BJ (cell line): ENCODE results near the gene HCRTR1. TPM values are rescaled to one million over a fixed set of nuclear protein-coding genes. Genes with fewer than 3 reads are reported as not detected.

Experiments
- CTCF ChIA-PET: fragments of 350-600 bp; formaldehyde crosslinking; extraction: SDS; loops from one replicate; lab custom pipeline; 2021; ENCODE audit warnings: antibody characterized with exemption, inconsistent platforms; lab: Yijun Ruan, JAX
- POLR2A ChIA-PET: fragments of 300-600 bp; sonication (Branson Sonifier 250); formaldehyde crosslinking; extraction: SDS; loops from one replicate; lab custom pipeline; 2021; ENCODE audit warnings: antibody characterized with exemption; lab: Charles Lee
- DNase-seq: peaks from one replicate; pipeline ENCODE4 v3.0.0-alpha.2; 2011; ENCODE audit warnings: low read depth
- H3K27me3 ChIP-seq: 2 replicates; pipeline ENCODE4 v1.6.0; 2011; ENCODE audit warnings: low read length; ENCODE audit not compliant: control insufficient read depth, insufficient read depth
- H3K36me3 ChIP-seq: 2 replicates; pipeline ENCODE4 v1.5.1; 2011; ENCODE audit warnings: low read length; ENCODE audit not compliant: control insufficient read depth, insufficient read depth
- H3K4me3 ChIP-seq: 2 replicates; pipeline ENCODE4 v1.5.1; 2011; ENCODE audit warnings: low read depth, mild to moderate bottlenecking, control low read depth, low read length
- polyA plus RNA-seq: library from polyadenylated mRNA; depleted of rRNA; stranded (reverse); fragments of >200 nt; gene quantifications from 2 replicates; pipeline ENCODE4 v1.2.3, GENCODE V29; 2011
- TF ChIP-seq, protein P1 (sequence below): IDR thresholded peaks from 2 replicates; pipeline ENCODE4 v1.5.1; 2011; ENCODE audit warnings: low read depth, mild to moderate bottlenecking, control low read depth, inconsistent platforms, low read length, moderate library complexity; ENCODE audit not compliant: insufficient read depth

The HCRTR1 gene
- polyA plus RNA-seq, 1 experiment: not detected

DNA sequence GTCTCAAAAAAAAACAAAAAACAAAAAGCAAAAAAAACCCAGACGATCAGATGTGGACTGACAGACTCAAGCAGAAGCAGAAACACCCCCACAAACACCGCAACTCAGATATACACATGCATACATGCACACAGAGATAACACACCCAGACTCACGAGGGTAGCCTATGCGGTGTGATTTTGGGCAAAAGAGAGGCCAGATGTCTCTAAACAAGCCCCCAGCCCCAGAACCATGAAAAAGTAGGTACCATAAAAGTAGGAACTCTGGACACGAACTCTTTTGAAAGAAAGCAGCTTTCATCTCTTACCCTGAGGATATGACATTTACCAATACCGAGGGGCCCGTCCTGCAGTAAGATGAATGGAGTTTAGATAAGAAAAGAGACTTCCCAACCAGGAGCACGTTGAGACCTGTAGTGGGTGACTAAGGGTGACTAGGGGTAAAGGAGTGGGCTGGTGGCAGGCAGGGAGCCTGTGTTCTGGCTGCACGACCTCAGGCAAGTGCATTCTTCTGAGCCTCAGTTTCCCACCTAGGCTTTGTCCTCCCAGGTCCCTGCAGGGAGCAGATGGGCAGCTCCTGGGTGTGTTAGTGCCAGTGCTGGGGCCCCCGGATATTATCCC lies 42.6 kb upstream of the HCRTR1 start:
- no peak for DNase-seq
- ChIA-PET POLR2A (no interaction called here), CTCF (interaction anchor here (1.1 to 18.7 kb wide), 2 partner anchors 10 to 15 kb away, joined by 4 to 366 read pairs; no protein-coding TSS in a partner anchor)
- no peaks in the 10 kb centered on the region for H3K36me3 ChIP-seq
- TF ChIP-seq, protein P1, sequence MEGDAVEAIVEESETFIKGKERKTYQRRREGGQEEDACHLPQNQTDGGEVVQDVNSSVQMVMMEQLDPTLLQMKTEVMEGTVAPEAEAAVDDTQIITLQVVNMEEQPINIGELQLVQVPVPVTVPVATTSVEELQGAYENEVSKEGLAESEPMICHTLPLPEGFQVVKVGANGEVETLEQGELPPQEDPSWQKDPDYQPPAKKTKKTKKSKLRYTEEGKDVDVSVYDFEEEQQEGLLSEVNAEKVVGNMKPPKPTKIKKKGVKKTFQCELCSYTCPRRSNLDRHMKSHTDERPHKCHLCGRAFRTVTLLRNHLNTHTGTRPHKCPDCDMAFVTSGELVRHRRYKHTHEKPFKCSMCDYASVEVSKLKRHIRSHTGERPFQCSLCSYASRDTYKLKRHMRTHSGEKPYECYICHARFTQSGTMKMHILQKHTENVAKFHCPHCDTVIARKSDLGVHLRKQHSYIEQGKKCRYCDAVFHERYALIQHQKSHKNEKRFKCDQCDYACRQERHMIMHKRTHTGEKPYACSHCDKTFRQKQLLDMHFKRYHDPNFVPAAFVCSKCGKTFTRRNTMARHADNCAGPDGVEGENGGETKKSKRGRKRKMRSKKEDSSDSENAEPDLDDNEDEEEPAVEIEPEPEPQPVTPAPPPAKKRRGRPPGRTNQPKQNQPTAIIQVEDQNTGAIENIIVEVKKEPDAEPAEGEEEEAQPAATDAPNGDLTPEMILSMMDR: no peak
- no peak overlapping the region for H3K4me3 ChIP-seq
- H3K27me3 ChIP-seq: no peaks in the 10 kb centered on the region

- no peak for DNase-seq
- H3K36me3 ChIP-seq: no peaks in the 10 kb centered on the region
- no peak overlapping the region for H3K4me3 ChIP-seq
- TF ChIP-seq, protein P1: no peak
- H3K27me3 ChIP-seq: no peaks in the 10 kb centered on the region
- POLR2A ChIA-PET: no interaction called here
- CTCF ChIA-PET: interaction anchor here (3.1 to 18.7 kb wide), 2 partner anchors 14 to 214 kb away, joined by 8 to 366 read pairs; no protein-coding TSS in a partner anchor
Measured at GRCh38 chr1:31575369-31576140, 41.9 kb upstream of the HCRTR1 start.

- H3K4me3 ChIP-seq: peak within 1 kb of the TSS; percentile 50
- peaks cover under 1% of the 10 kb centered on the region; the same call in 1 of the 2 replicates for H3K36me3 ChIP-seq
- DNase-seq: no peak
- TF ChIP-seq, protein P1: no peak
- ChIA-PET CTCF (interaction anchor here (3.1 to 18.7 kb wide), 2 partner anchors 13 to 213 kb away, joined by 8 to 366 read pairs; no protein-coding TSS in a partner anchor), POLR2A (no interaction called here)
- no peaks in the 10 kb centered on the region for H3K27me3 ChIP-seq
Measured at GRCh38 chr1:31576201-31576669, 41.3 kb upstream of the HCRTR1 start, which contains the start of gene TINAGL1. Gene TINAGL1 (plus strand): TSS chr1:31576515. CDS start chr1:31577149, 634 bp downstream.

DNA sequence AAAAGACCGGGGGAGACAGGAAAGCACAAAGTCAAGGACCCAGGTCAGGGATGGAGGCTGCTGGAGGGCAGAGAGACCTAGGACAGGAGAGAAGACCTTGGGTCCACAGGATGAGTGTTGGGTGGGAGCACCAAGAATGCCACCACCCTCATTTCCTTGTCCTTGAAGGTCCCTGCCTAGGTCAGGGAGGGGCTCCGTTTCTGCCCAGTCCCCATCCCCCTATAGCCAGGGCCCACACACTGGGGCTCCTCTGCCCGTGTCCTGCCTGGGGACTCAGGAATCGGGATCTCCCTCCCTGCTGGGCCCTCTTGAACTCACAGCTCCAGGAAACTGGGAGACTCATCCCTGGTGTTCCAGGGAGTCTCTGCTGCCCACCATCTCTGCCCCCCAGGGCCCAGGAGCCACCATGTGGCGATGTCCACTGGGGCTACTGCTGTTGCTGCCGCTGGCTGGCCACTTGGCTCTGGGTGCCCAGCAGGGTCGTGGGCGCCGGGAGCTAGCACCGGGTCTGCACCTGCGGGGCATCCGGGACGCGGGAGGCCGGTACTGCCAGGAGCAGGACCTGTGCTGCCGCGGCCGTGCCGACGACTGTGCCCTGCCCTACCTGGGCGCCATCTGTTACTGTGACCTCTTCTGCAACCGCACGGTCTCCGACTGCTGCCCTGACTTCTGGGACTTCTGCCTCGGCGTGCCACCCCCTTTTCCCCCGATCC lies 40.6 kb upstream of the HCRTR1 start:
- TF ChIP-seq, protein P1: no peak
- Histone ChIP-seq H3K27me3 (no peaks in the 10 kb centered on the region), H3K36me3 (peaks cover 1% of the 10 kb centered on the region; the same call in 1 of the 2 replicates), H3K4me3 (peak overlapping the region; percentile 50)
- POLR2A ChIA-PET: no interaction called here
- no peak for DNase-seq
- CTCF ChIA-PET: interaction anchor here (0.6 to 18.7 kb wide), 4 partner anchors 13 to 212 kb away, joined by 3 to 366 read pairs (median 8); no protein-coding TSS in a partner anchor
